Ovary (tissue), 10 donors: Measurements from ENCODE around the gene TRIM48. TPM values are rescaled to one million over a fixed set of nuclear protein-coding genes. Genes with fewer than 3 reads are reported as not detected.
"Not testable (repeated sequence)": the region's sequence is repeated elsewhere in the genome, so short reads cannot be mapped to it uniquely, and the experiment has no call there.

ENCODE experiments used
- DNase-seq, 5 donors: peaks; one replicate each; pipeline ENCODE4 v3.0.0-alpha.2; 2019 to 2020
- H3K27ac ChIP-seq, 2 donors: fragments of 200-600 bp; one replicate each; pipeline versions ENCODE4 v1.5.1 to v1.8.0; 2019 to 2022
- H3K27me3 ChIP-seq: fragments of 200-600 bp; one replicate; pipeline ENCODE4 v1.8.0; 2022
- H3K36me3 ChIP-seq: fragments of 200-600 bp; sonication (generic); one replicate; pipeline ENCODE4 v1.5.1; 2019
- H3K4me1 ChIP-seq: one replicate; pipeline ENCODE4 v1.8.1; 2013; ENCODE audit warnings: mild to moderate bottlenecking, moderate library complexity; ENCODE audit not compliant: insufficient read depth
- H3K4me3 ChIP-seq: fragments of 200-600 bp; sonication (generic); one replicate; pipeline ENCODE4 v1.5.1; 2017
- H3K9me3 ChIP-seq, 2 donors: fragments of 200-600 bp in 1 of 2; sonication (generic) in 1 of 2; one replicate each; pipeline versions ENCODE4 v1.5.1 to v1.8.1; 2013 to 2019; ENCODE audit warnings: mild to moderate bottlenecking in 1 of 2, moderate library complexity in 1 of 2
- EP300 ChIP-seq: sonication (generic); formaldehyde crosslinking; IDR thresholded peaks from one replicate; pipeline ENCODE4 v1.6.1; 2017; ENCODE audit warnings: antibody characterized with exemption
- POLR2A ChIP-seq: fragments of 450-650 bp; IDR thresholded peaks from one replicate; pipeline ENCODE4 v1.6.1; 2017; ENCODE audit warnings: antibody characterized with exemption, mild to moderate bottlenecking, moderate library complexity
- WGBS, 3 donors: extraction: QIAGEN DNeasy Blood & Tissue Kit in 1 of 3; methylation state at CpG; one replicate each; pipeline versions ENCODE4 v1.1.5 to v1.1.7; 2013 to 2017; 5-methylcytosine and 5-hydroxymethylcytosine counted together
- intact Hi-C, 4 donors: fragments of 100-400 bp; cut with DNase I; formaldehyde crosslinking; loops; one replicate each; pipeline versions ENCODE4 v1.11.0 to v1.15.1; 2022 to 2023
- long read RNA-seq, 3 donors: library from polyadenylated mRNA in 2 of 3; unstranded in 2 of 3; transcript quantifications; one replicate each; pipeline ENCODE4 v2.0.0 and lab custom pipeline, GENCODE V29; 2021 to 2026
- polyA plus RNA-seq, 2 donors: library from polyadenylated mRNA; stranded (reverse); fragments of 200-250 nt in 1 of 2; fragments of 350-450 nt in 1 of 2; fragmentation: Illumina TruSeq in 1 of 2; extraction: RNeasy Lipid Tissue Mini Kit (QIAGEN cat#74804) in 1 of 2; gene quantifications; one replicate each; pipeline ENCODE4 v1.2.3, GENCODE V29; 2013 to 2014
- small RNA-seq: library from RNA; depleted of rRNA; stranded (forward); fragments of <200 nt; gene quantifications from one replicate; pipeline ENCODE3, GENCODE V24; 2016
- total RNA-seq, 7 donors: library from RNA; depleted of rRNA in 2 of 7; stranded (reverse); fragments of >200 nt in 2 of 7; fragmentation: NEBNext Ultra II Directional in 3 of 7; extraction: Animal tissue kit (Norgen Biotek cat#: 25700) in 3 of 7; gene quantifications; one replicate each; pipeline versions ENCODE4 v1.1.0 to v1.2.4, GENCODE V29; 2016 to 2023
- TF ChIP-seq, protein P1 (sequence below), 3 donors: fragments of 450-650 bp in 2 of 3; fragments of 200-600 bp in 1 of 3; IDR thresholded peaks; one replicate each; pipeline versions ENCODE4 v1.5.1 to v1.8.0; 2016 to 2022; ENCODE audit warnings: antibody characterized with exemption in 3 of 3, mild to moderate bottlenecking in 1 of 3
- donor health status: DM: no; HTN: no; CAD: no; lungs with moderate emphysema.
- donor health status: DM: no; HTN: no; CAD: no.
- donor health status: Bipolar disorder and iron deficiency.
- donor health status: DM: yes; HTN: yes; CAD: no.
- donor health status: DM: no; HTN: no; CAD: no.
- donor health status: DM: yes; HTN: yes; CAD: no.

Gene TRIM48
- total RNA-seq (not detected), polyA plus RNA-seq (not detected)
- long read RNA-seq, donor 1 = 0 reads
- long read RNA-seq, donor 2 = 0 reads
- long read RNA-seq, donor 3 = 0 reads

DNA sequence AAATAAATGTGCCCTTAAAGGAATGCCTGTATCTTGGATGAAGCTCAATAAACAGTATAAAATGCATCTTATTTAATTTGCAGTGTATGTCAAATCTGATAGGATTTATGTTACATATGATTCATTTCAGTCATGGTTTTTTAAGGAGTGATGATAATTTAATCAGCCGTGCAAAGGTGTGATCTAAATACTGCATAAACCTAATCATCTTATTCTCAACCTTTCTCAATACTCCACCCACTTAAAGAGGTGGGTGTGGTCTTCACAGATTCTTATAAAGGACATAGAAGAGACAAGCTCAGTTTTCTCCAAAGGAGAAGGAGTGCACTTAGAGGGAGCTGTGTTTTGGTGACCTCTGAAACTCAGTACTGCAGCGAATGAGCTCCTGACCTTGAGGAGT is at the start of gene TRIM48:
TSS of gene TRIM48 (plus strand) at position 301 of the 400 bp plus-strand sequence. CDS start 113 bp downstream, outside the sequence.
- H3K4me3 ChIP-seq, H3K36me3 ChIP-seq, H3K4me1 ChIP-seq, DNase-seq, intact Hi-C loops, H3K9me3 ChIP-seq, H3K27me3 ChIP-seq, H3K27ac ChIP-seq: not testable (repeated sequence)
- 41 to 62% (median 47%) methylated on average over 2 of the region's 2 CpGs for WGBS, 3 donors

DNA sequence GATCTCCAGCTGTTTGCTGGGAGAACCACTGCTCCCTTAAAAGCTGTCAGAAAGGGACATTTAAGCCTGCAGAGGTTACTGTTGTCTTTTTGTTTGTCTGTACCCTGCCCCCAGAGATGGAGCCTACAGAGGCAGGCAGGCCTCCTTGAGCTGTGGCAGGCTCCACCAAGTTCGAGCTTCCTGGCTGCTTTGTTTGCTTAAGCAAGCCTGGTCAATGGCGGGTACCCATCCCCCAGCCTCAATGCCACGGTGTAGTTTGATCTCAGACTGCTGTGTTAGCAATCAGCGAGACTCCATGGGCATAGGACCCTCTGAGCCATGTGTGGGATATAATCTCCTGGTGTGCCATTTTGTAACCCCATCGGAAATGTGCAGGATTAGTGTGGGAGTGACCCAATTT is 23.6 kb upstream of the TRIM48 start:
- H3K36me3 ChIP-seq, H3K27me3 ChIP-seq, H3K9me3 ChIP-seq, H3K4me3 ChIP-seq, H3K4me1 ChIP-seq, intact Hi-C loops, H3K27ac ChIP-seq: not testable (repeated sequence)
- WGBS, 3 donors = 51 to 64% (median 57%) methylated on average over 5 of the region's 5 CpGs
- DNase-seq = peak in 1 of 5 donors; percentile 5

DNA sequence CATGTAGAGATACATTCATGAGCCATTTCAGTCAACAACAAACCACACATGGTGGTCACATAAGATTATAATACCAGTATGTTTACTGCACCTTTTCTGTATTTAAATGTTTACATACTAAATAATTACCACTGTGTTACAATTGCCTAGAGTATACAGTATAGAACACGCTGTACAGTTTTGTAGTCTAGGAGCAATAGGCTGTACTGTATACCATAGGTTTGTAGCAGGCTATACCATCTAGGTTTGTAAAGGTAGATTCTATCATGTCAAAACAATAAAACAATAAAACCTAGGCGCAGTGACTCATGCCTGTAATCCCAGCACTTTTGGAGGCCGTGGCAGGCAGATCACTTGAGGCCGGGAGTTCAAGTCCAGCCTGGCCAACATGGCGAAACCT is 1.1 kb downstream of the TRIM48 start:
- WGBS, 3 donors = 70 to 83% (median 83%) methylated on average over 5 of the region's 5 CpGs

More for the DNA sequence above, 1.1 kb downstream of the TRIM48 start:
- TF ChIP-seq EP300 = no peak
- TF ChIP-seq, protein P1, sequence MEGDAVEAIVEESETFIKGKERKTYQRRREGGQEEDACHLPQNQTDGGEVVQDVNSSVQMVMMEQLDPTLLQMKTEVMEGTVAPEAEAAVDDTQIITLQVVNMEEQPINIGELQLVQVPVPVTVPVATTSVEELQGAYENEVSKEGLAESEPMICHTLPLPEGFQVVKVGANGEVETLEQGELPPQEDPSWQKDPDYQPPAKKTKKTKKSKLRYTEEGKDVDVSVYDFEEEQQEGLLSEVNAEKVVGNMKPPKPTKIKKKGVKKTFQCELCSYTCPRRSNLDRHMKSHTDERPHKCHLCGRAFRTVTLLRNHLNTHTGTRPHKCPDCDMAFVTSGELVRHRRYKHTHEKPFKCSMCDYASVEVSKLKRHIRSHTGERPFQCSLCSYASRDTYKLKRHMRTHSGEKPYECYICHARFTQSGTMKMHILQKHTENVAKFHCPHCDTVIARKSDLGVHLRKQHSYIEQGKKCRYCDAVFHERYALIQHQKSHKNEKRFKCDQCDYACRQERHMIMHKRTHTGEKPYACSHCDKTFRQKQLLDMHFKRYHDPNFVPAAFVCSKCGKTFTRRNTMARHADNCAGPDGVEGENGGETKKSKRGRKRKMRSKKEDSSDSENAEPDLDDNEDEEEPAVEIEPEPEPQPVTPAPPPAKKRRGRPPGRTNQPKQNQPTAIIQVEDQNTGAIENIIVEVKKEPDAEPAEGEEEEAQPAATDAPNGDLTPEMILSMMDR (IDR thresholded peaks at IDR 0.05) = no peak
- no peak for TF ChIP-seq POLR2A
- intact Hi-C loops = no loop called here
- DNase-seq = no peak
- Histone ChIP-seq H3K27me3 (no peaks in the 10 kb centered on the region), H3K4me1 (no peaks in the 10 kb centered on the region), H3K4me3 (no peak overlapping the region), H3K36me3 (no peaks in the 10 kb centered on the region), H3K27ac (no peak overlapping the region), H3K9me3 (no peaks in the 10 kb centered on the region)

Small RNA genes within 50 kb of the gene (small RNA-seq; reads per million reads assigned to genes)
- gene AP005597.4 = not detected

Other genes starting within 250 kb of the TRIM48 start
- not detected for gene OR4A16, start 81.0 kb downstream of the TRIM48 start, total RNA-seq
- gene OR4A16, start 81.0 kb downstream of the TRIM48 start, polyA plus RNA-seq = not detected
- not detected for gene OR4A15, start 105.8 kb downstream of the TRIM48 start, total RNA-seq
- gene OR4A15, start 105.8 kb downstream of the TRIM48 start, polyA plus RNA-seq = not detected